HL-60 (cell line): ENCODE results near the gene FAM240A.
"Not testable (repeated sequence)": the region's sequence is repeated elsewhere in the genome, so short reads cannot be mapped to it uniquely, and the experiment has no call there.

Source experiments
- DNase-seq, 2 experiments: peaks; one replicate each; pipeline ENCODE4 v3.0.0-alpha.2; 2010 to 2020; ENCODE audit warnings: low read depth in 1 of 2, low spot score in 1 of 2
- H3K27ac ChIP-seq: fragments of 250-450 bp; sonication (Bioruptor Pico); replicated peaks from 2 replicates; pipeline ENCODE4 v1.5.1; 2020; ENCODE audit warnings: mild to moderate bottlenecking, moderate library complexity
- H3K27me3 ChIP-seq: fragments of 250-450 bp; sonication (Bioruptor Pico); 2 replicates; pipeline ENCODE4 v1.5.1; 2021; ENCODE audit warnings: mild to moderate bottlenecking, moderate library complexity; ENCODE audit not compliant: insufficient read depth, poor library complexity, severe bottlenecking
- H3K4me3 ChIP-seq: replicated peaks from 2 replicates; pipeline ENCODE4 v1.5.1; 2011; ENCODE audit warnings: mild to moderate bottlenecking, control low read depth, low read length; ENCODE audit not compliant: insufficient read depth
- GABPA ChIP-seq: IDR thresholded peaks from 2 replicates; pipeline ENCODE4 v1.6.1; 2012; ENCODE audit warnings: low read depth
- POLR2AphosphoS5 ChIP-seq: IDR thresholded peaks from 2 replicates; pipeline ENCODE4 v1.6.1; 2012; ENCODE audit warnings: low read depth
- SPI1 ChIP-seq: IDR thresholded peaks from 2 replicates; pipeline ENCODE4 v1.6.1; 2012; ENCODE audit warnings: low read depth, mild to moderate bottlenecking, borderline replicate concordance
- TF ChIP-seq, protein P1 (sequence below): IDR thresholded peaks from one replicate; pipeline ENCODE4 v1.5.1; 2011; ENCODE audit warnings: low read length, control low read depth, inconsistent platforms; ENCODE audit not compliant: insufficient read depth
- TF ChIP-seq, protein P2 (sequence below): IDR thresholded peaks from 2 replicates; pipeline ENCODE4 v1.6.1; 2012; ENCODE audit warnings: low read depth; ENCODE audit not compliant: insufficient replicate concordance

The FAM240A gene

DNA sequence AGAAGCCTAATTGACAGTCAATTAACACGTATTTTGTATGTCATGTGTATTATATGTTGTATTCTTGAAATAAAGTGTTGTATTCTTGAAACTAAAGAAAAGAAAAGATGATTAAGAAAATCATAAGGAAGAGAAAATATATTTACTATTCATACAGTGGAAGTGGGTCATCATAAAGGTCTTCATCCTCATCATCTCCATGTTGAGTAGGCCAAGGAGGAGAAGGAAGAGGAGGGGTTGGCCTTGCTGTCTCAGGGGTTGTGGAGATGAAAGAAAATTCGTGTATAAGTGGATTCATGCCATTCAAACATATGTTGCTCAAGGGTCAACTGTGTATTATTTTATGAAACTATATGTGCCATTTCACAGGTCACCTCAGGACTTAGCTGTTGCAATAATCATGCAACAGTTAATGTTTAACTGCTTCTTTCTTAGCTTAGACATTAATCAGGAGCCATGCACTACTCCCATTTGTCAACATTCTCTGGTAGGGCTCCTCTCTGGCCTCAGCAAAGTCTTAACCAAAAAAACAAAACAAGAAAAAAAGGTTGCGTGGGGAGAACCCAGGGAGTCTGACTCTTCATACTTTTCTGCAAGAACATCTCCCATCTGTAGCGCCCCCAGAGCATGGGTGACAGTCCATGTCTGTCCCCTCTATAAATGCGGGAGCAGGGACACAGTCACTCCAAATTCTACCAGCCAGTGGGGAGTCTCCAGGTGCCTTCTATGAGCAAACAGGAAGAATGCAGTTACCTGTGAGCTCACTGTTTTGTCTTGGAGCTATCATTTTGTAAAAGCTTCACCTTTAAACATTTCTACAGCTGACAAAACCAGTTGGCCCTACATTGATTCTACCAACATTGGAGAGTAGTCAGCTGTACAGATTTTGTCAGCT is 26.3 kb upstream of the FAM240A start:
- Histone ChIP-seq H3K4me3 (no peak overlapping the region), H3K27me3 (no peaks in the 10 kb centered on the region), H3K27ac (no peak overlapping the region)
- DNase-seq: no peak
- TF ChIP-seq, protein P1, sequence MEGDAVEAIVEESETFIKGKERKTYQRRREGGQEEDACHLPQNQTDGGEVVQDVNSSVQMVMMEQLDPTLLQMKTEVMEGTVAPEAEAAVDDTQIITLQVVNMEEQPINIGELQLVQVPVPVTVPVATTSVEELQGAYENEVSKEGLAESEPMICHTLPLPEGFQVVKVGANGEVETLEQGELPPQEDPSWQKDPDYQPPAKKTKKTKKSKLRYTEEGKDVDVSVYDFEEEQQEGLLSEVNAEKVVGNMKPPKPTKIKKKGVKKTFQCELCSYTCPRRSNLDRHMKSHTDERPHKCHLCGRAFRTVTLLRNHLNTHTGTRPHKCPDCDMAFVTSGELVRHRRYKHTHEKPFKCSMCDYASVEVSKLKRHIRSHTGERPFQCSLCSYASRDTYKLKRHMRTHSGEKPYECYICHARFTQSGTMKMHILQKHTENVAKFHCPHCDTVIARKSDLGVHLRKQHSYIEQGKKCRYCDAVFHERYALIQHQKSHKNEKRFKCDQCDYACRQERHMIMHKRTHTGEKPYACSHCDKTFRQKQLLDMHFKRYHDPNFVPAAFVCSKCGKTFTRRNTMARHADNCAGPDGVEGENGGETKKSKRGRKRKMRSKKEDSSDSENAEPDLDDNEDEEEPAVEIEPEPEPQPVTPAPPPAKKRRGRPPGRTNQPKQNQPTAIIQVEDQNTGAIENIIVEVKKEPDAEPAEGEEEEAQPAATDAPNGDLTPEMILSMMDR: no peak
- TF ChIP-seq POLR2AphosphoS5 (no peak), SPI1 (no peak), GABPA (no peak)
- TF ChIP-seq, protein P2, sequence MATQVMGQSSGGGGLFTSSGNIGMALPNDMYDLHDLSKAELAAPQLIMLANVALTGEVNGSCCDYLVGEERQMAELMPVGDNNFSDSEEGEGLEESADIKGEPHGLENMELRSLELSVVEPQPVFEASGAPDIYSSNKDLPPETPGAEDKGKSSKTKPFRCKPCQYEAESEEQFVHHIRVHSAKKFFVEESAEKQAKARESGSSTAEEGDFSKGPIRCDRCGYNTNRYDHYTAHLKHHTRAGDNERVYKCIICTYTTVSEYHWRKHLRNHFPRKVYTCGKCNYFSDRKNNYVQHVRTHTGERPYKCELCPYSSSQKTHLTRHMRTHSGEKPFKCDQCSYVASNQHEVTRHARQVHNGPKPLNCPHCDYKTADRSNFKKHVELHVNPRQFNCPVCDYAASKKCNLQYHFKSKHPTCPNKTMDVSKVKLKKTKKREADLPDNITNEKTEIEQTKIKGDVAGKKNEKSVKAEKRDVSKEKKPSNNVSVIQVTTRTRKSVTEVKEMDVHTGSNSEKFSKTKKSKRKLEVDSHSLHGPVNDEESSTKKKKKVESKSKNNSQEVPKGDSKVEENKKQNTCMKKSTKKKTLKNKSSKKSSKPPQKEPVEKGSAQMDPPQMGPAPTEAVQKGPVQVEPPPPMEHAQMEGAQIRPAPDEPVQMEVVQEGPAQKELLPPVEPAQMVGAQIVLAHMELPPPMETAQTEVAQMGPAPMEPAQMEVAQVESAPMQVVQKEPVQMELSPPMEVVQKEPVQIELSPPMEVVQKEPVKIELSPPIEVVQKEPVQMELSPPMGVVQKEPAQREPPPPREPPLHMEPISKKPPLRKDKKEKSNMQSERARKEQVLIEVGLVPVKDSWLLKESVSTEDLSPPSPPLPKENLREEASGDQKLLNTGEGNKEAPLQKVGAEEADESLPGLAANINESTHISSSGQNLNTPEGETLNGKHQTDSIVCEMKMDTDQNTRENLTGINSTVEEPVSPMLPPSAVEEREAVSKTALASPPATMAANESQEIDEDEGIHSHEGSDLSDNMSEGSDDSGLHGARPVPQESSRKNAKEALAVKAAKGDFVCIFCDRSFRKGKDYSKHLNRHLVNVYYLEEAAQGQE: no peak

DNA sequence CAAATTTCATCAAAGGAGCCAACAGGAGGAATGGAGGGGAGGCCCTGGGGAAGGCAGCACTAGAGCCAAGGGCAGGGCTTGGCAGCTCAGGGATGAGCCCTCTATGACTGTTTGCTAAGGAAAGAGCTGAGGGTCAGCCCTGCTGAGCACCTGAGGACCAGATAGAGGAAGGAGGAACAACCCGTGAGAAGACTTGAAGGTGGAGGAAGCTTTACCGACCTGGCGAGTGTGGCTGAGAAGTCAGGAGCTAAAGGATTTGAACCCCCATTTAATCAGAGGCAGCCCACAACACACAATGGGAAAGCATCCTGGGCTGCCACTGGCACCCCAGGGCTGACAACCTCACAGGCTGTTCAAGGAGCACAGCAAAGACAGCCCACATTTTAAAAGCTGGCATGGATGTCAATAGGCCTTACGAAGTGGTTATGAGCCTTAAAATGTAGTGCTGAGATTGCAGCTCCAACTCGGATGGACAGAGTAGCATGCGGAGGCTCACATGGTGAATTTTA is 25.5 kb upstream of the FAM240A start:
- no peak for TF ChIP-seq SPI1
- TF ChIP-seq, protein P1: no peak
- TF ChIP-seq GABPA: no peak
- TF ChIP-seq, protein P2: no peak
- TF ChIP-seq POLR2AphosphoS5: no peak
- no peak for DNase-seq
- no peak overlapping the region for H3K27ac ChIP-seq
- no peaks in the 10 kb centered on the region for H3K27me3 ChIP-seq
- H3K4me3 ChIP-seq: no peak overlapping the region

DNA sequence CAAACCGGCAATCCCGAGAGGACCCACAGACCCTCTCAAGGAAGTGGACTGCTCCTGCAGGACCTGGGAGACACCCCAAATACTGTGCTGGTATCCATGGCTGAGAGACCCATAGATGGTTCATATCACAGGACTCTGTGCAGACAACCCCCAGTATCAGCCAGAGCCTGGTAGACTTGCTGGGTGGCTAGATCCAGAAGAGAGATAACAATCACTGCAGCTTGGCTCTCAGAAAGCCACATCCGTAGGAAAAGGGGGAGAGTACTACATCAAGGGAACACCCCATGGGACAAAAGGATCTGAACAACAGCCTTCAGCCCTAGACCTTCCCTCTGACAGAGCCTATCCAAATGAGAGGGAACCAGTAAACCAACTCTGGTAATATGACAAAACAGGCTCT is 25.1 kb upstream of the FAM240A start:
- H3K27ac ChIP-seq, H3K4me3 ChIP-seq: not testable (repeated sequence)

DNA sequence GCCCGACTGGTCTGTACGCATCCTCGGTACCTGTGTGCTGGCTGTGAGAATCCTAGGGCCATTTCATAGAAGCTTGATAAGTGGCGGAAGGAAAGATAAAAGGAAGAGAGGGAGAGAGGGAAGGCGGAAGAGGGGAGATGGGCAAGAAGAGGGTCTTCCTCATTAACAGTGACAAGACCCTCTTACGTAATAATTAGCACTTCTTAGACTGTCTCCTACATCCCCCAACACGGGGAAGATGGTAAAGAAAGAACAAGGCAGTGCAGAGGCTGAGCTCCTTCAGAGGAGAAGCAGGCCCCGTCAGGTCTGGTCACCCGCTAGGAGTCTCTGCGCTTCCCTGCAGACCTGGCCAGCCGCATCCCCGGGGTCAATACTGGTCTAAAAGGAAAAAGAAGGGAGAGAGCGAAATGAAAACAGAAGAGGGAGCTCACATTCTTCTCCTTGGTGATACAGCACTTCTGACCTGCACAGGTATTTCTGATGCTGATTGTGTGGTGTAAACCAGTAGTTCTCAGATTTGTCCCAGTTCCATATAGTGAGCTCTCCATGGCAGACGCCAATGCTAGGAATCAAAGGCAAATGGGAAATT is 19.0 kb upstream of the FAM240A start:
- no peak for DNase-seq
- Histone ChIP-seq H3K27me3 (no peaks in the 10 kb centered on the region), H3K4me3 (no peak overlapping the region), H3K27ac (no peak overlapping the region)
- no peak for TF ChIP-seq SPI1
- TF ChIP-seq, protein P2: no peak
- TF ChIP-seq, protein P1: no peak
- no peak for TF ChIP-seq GABPA
- TF ChIP-seq POLR2AphosphoS5: no peak

More for the DNA sequence above, 25.1 kb upstream of the FAM240A start:
- H3K27me3 ChIP-seq, DNase-seq: not testable (repeated sequence)
